Stimulated activated CD4-positive, alpha-beta T cell treated with anti-CD3 and anti-CD28 coated beads, Interleukin-2, amount 100 ng/mL, for 24 hours (primary cell): ENCODE results near the gene GFM1.

Experiments
- DNase-seq, 2 donors: peaks; one replicate each; pipeline ENCODE4 v3.0.0-alpha.2; 2020

GFM1 gene

GRCh38 chr3:158728851-158729250 is 84.5 kb downstream of the GFM1 start:
- DNase-seq: no peak

GRCh38 chr3:158731486-158731885 is 87.2 kb downstream of the GFM1 start:
- no peak for DNase-seq

- DNase-seq: peak; percentile 30 to 64
These were observed 87.9 kb downstream of the GFM1 start, which contains the start of gene RARRES1 for GRCh38 chr3:158731938-158732855. TSS of gene RARRES1 (minus strand) at chr3:158732457. CDS start at chr3:158732415, 42 bp downstream.

GRCh38 chr3:158732856-158733200 is 88.5 kb downstream of the GFM1 start:
- no peak for DNase-seq

- DNase-seq: no peak
These were observed 89.3 kb downstream of the GFM1 start for GRCh38 chr3:158733656-158734055.

- DNase-seq: no peak
These were observed 91.1 kb downstream of the GFM1 start for GRCh38 chr3:158735296-158736033.

GRCh38 chr3:158737410-158737809 is 93.1 kb downstream of the GFM1 start:
- no peak for DNase-seq

GRCh38 chr3:158737976-158738615 is 93.8 kb downstream of the GFM1 start:
- no peak for DNase-seq

- DNase-seq: no peak
These were observed 94.3 kb downstream of the GFM1 start for GRCh38 chr3:158738653-158739052.

GRCh38 chr3:158739078-158739477 is 94.8 kb downstream of the GFM1 start:
- DNase-seq: no peak

- no peak for DNase-seq
These were observed 95.3 kb downstream of the GFM1 start for GRCh38 chr3:158739661-158740060.
